ENCODE results near the gene ADGRG6. TPM values are rescaled to one million over a fixed set of nuclear protein-coding genes. Genes with fewer than 3 reads are reported as not detected.
"Not testable (repeated sequence)": the region's sequence is repeated elsewhere in the genome, so short reads cannot be mapped to it uniquely, and the experiment has no call there.

The ADGRG6 gene
- total and polyA plus RNA-seq, 8 donors: 1.1 to 102 (median 8.9) TPM

DNA sequence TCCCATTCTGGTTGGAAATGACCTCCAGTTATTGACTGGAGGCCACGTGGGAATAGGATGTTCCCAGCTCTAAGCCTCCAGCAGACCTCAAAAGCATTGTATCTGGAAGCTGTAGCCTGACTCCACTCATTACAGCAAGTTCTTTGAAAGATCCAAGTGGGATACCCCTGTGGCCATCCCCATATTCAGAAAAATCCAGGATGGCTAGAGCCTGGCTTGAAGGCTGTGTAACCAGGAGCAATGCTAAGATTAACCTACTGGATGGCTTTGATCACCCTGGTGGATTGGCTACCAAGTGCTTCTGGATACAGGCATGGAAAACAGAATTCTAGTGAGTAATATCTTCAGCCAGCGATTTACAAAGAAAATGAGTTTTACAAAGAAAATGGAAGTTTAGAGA lies 151.2 kb downstream of the ADGRG6 start:
- Histone ChIP-seq H3K27me3 (no peaks in the 10 kb centered on the region), H3K27ac (no peak overlapping the region), H3K4me3 (no peak overlapping the region), H3K9me3 (no peaks in the 10 kb centered on the region), H3K36me3 (peaks cover 0 to 5% (median 2%) of the 10 kb centered on the region in 4 donors), H3K4me1 (no peaks in the 10 kb centered on the region)
- TF ChIP-seq POLR2AphosphoS5 (IDR thresholded peaks at IDR 0.05): no peak
- TF ChIP-seq EP300 (IDR thresholded peaks at IDR 0.05): no peak
- no peak for TF ChIP-seq CTCF (IDR thresholded peaks at IDR 0.05)
- TF ChIP-seq POLR2A (IDR thresholded peaks at IDR 0.05): no peak
- 78 to 90% (median 85%) methylated on average over 2 of the region's 2 CpGs for WGBS, 5 donors
- intact Hi-C loops (cut with DNase I; ENCODE audit: low total_unique reads): no loop called here
- no peak for DNase-seq

DNA sequence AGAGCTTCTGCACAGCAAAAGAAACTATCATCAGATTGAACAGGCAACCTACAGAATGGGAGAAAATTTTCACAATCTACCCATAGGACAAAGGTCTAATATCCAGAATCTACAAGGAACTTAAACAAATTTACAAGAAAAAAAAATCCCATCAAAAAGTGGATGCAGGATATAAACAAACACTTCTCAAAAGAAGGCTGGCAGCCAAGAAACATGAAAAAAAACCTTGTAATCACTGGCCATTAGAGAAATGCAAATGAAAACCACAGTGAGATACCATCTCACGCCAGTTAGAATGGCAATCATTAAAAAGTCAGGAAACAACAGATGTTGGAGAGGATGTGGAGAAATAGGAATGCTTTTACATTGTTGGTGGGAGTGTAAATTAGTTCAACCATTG lies 152.4 kb downstream of the ADGRG6 start:
- H3K4me1 ChIP-seq; H3K4me3 ChIP-seq; DNase-seq; intact Hi-C loops (cut with DNase I; ENCODE audit: low total_unique reads); H3K27ac ChIP-seq; H3K27me3 ChIP-seq; H3K9me3 ChIP-seq; H3K36me3 ChIP-seq: not testable (repeated sequence)
- WGBS, 5 donors: 25 to 51% (median 45%) methylated on average over 1 of the region's 1 CpG

- DNase-seq; intact Hi-C loops (cut with DNase I; ENCODE audit: low total_unique reads); H3K27ac ChIP-seq; H3K4me1 ChIP-seq; H3K36me3 ChIP-seq; H3K4me3 ChIP-seq; H3K27me3 ChIP-seq; H3K9me3 ChIP-seq: not testable (repeated sequence)
- 77 to 83% (median 81%) methylated on average over 2 of the region's 2 CpGs for WGBS, 5 donors
Observed at GRCh38 chr6:142454848-142455247, 153.0 kb downstream of the ADGRG6 start.

DNA sequence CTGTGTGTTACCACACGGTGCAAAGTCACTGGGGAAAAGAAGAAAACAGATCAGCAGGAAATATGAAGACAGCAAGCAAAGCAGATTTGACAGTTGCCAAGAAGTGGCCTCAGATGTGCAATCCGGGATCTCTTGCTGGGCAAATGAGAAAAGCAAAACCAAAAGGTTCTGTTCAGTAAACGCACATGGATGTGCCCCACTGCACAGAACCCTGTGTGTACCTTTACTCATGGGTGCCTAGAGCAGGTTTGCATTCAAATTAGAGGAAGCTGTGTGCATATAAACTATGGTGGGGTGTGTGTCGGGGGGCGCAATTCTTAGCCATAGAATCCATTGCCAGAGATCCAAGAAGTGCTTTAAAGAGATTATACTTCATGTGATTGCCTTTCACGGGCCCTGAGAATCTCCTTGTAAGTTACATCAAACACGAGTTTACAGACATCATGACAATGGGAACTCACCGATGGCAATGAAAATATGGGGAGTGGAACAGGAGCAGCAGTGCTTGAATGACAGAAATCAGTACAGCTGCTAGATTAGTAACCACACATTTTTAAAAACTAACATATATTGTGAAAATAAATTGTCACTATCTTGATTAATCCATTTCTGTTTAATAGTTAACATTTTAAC lies 154.3 kb downstream of the ADGRG6 start:
- TF ChIP-seq POLR2A (IDR thresholded peaks at IDR 0.05) (no peak), EP300 (IDR thresholded peaks at IDR 0.05) (no peak), POLR2AphosphoS5 (IDR thresholded peaks at IDR 0.05) (no peak), CTCF (IDR thresholded peaks at IDR 0.05) (no peak)
- H3K9me3 ChIP-seq: no peaks in the 10 kb centered on the region
- intact Hi-C loops (cut with DNase I; ENCODE audit: low total_unique reads): no loop called here
- H3K27me3 ChIP-seq: no peaks in the 10 kb centered on the region
- 83 to 90% (median 87%) methylated on average over 8 of the region's 8 CpGs for WGBS, 5 donors
- no peak overlapping the region for H3K4me3 ChIP-seq
- no peak for DNase-seq
- no peak overlapping the region for H3K27ac ChIP-seq
- no peaks in the 10 kb centered on the region for H3K36me3 ChIP-seq
- H3K4me1 ChIP-seq: no peaks in the 10 kb centered on the region

DNA sequence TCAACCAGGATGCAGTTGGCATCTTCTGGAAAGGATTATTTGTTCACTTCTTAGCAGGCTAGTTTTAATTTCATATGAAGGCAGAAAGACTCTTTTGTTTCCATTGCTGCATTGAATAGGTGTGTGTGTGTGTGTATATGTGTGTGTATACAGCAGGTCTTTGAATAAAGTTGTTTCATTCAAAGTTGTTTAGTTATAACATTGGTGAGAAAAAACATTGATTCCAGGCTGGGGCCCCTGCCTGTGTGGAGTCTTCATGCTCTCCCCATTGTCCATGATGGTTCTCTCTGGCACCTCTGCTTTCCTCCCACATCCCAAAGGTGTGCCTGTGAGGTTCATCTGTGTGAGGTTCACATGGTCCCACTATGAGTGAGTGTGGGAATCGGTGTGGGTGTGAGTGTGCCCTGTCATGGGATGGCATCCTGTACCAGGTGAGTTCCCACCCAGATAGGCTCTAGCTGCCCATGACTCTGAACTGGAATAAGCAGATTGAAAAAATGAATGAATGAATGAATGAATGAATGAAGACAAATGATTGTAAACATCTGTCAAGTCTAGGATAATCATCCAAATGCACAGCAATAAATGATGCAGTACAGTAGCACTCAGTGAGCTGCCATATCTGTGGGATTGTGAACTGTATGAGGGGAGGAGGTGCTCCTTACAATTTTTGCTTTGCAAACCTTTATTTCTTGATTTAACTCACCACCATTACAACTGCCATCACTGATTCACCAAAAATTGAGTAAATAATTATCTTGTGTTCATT lies 156.0 kb downstream of the ADGRG6 start:
- H3K27me3 ChIP-seq: peaks cover 0 to 8% (median 0%) of the 10 kb centered on the region in 3 donors
- H3K36me3 ChIP-seq: no peaks in the 10 kb centered on the region
- no peak overlapping the region for H3K4me3 ChIP-seq
- peaks cover 0 to 14% (median 6%) of the 10 kb centered on the region in 4 donors for H3K9me3 ChIP-seq
- H3K27ac ChIP-seq: no peak overlapping the region
- TF ChIP-seq CTCF (IDR thresholded peaks at IDR 0.05) (no peak), POLR2AphosphoS5 (IDR thresholded peaks at IDR 0.05) (no peak)
- no peak for DNase-seq
- 96 to 100% (median 96%) methylated on average over 1 of the region's 1 CpG for WGBS, 5 donors
- intact Hi-C loops (cut with DNase I; ENCODE audit: low total_unique reads): no loop called here
- no peaks in the 10 kb centered on the region for H3K4me1 ChIP-seq
